Choroid plexus epithelial cell (primary cell): ENCODE measurements around the gene DEPDC7.

Experiments used
- DNase-seq: peaks from one replicate; pipeline ENCODE4 v3.0.0-alpha.2; 2010; ENCODE audit warnings: low read depth
- H3K4me3 ChIP-seq: 2 replicates; pipeline ENCODE4 v1.5.1; 2011; ENCODE audit warnings: low read depth, mild to moderate bottlenecking, control low read depth, low read length, moderate library complexity
- TF ChIP-seq, protein P1 (sequence below): conservative IDR thresholded peaks from 2 replicates; pipeline ENCODE4 v1.5.1; 2011; ENCODE audit warnings: low read depth, mild to moderate bottlenecking, control low read depth, inconsistent platforms, low read length, moderate library complexity

The DEPDC7 gene

DNA sequence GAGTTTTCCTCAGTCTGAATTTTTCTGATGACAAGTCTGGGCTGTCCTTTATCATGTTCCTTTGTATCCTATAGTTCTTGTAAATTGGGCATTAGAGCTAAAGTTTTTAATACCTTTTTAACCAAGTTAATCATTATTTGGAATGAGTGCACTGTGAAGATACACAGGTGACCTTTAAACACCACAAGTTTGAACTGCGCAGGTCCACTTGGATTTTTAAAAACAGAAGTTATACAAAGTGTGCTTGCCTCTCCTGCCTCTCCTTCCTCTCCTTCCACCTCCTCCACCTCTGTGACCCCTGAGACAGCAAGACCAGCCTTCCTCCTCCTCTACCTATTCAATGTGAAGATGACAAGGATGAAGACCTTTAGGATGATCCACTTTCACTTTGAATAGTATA is 19.3 kb downstream of the DEPDC7 start:
- no peak overlapping the region for H3K4me3 ChIP-seq
- TF ChIP-seq, protein P1, sequence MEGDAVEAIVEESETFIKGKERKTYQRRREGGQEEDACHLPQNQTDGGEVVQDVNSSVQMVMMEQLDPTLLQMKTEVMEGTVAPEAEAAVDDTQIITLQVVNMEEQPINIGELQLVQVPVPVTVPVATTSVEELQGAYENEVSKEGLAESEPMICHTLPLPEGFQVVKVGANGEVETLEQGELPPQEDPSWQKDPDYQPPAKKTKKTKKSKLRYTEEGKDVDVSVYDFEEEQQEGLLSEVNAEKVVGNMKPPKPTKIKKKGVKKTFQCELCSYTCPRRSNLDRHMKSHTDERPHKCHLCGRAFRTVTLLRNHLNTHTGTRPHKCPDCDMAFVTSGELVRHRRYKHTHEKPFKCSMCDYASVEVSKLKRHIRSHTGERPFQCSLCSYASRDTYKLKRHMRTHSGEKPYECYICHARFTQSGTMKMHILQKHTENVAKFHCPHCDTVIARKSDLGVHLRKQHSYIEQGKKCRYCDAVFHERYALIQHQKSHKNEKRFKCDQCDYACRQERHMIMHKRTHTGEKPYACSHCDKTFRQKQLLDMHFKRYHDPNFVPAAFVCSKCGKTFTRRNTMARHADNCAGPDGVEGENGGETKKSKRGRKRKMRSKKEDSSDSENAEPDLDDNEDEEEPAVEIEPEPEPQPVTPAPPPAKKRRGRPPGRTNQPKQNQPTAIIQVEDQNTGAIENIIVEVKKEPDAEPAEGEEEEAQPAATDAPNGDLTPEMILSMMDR, result no peak
- no peak for DNase-seq

DNA sequence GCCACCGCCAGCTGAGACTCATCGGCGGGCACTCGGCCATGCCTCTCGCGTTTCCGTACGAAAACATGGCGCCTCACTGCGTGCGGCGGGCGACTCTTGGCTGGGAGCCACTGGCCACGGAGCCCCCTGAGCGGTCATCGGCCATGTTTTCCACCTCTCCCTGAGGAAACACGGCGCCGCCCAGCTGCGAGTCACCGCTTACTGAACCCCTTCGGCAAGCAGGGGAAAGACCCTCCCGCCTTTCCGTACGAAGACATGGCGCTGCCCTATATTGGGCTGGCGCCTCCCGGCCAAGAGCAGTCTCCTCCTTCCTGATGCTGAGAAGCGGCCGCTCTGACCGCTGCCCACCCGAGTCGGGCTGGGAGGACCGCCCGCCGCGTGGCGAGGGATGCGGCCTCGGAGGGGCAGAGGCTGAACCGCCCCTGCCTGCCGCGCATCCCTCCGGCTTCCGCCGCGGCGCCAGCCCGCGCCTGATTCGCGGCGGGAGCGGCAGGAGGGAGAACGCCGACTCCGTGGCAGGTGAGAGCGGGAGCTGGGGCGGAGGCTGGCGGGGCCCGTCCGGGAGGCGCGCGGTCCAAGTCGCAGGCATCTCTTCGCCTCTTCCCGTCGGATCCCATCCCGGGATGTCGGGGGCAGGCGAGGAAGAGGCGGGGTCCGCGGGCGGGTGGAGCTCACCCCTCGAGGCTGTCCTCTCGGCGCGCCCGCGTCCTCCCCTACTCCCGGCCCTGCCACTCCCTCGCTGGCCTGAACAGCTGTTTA is 23.8 kb downstream of the DEPDC7 start, which contains the start of gene TCP11L1:
TSS of gene TCP11L1 (plus strand) at position 299 of the 759 bp plus-strand sequence. CDS start 4,202 bp downstream, outside the sequence.
- peak within 1 kb of the TSS; percentile 90 for H3K4me3 ChIP-seq
- TF ChIP-seq, protein P1, result no peak
- DNase-seq, result peak; percentile 95

GRCh38 chr11:33040033-33040861 is 24.6 kb downstream of the DEPDC7 start:
- TF ChIP-seq, protein P1, result no peak

GRCh38 chr11:33040862-33041453 is 25.3 kb downstream of the DEPDC7 start:
- TF ChIP-seq, protein P1, result no peak
- peak overlapping the region; percentile 90 for H3K4me3 ChIP-seq
- no peak for DNase-seq

More at GRCh38 chr11:33040033-33040861, 24.6 kb downstream of the DEPDC7 start:
- peak overlapping the region; percentile 90 for H3K4me3 ChIP-seq
- peak; percentile 35 for DNase-seq

DNA sequence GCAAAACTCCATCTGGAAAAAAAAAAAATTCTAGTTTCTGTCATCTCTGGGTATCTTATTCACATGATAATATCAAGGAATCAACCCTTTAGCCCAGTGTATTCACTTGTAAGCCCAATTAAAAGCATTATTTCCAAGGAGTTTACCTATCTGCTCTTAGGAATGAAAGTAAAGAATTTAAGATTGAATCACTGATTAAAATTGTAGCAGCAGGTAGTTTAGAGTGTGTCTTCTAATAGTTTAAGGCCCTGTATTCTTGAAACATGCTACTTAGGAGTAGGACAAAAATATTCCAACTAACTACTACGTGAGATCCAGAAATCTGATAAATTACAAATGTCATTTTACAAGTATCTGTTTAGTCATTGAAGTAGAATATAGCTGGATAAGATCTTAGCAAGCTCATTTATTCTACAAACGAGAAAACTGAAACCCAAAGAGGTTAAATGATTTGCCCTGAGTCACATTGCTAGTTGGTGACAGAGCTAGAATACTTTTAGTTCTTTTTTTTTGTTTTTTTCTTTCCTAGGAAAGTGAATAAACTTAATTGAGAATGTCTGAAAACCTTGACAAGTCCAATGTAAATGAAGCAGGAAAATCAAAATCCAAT is 27.6 kb downstream of the DEPDC7 start:
- DNase-seq, result no peak
- TF ChIP-seq, protein P1, result no peak
- no peak overlapping the region for H3K4me3 ChIP-seq

GRCh38 chr11:33044285-33044756 is 28.6 kb downstream of the DEPDC7 start:
- TF ChIP-seq, protein P1, result no peak
- H3K4me3 ChIP-seq, result no peak overlapping the region
- no peak for DNase-seq
